Measurements from ENCODE around the gene FRAS1.

Gene FRAS1

DNA sequence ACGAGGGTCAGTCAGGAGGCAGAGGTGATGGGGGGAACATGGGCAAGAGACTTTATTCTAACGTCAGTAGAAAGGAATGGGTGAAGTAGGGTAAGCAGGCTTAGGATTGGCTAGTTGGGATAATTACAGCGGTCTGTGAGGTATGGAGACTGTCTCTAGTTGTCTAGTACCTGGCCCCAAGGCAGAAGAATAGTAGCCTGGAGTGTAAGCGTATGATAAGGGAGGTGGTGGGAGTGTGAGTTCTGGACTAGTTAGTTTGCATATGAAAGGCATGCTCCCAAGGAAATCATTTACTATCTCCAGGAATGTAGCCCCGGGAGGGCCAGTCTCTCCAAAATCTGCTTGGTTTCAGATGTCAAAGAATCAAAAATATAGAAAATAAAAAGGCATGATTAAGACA is 274.8 kb downstream of the FRAS1 start:
- DNase-seq = no peak

DNA sequence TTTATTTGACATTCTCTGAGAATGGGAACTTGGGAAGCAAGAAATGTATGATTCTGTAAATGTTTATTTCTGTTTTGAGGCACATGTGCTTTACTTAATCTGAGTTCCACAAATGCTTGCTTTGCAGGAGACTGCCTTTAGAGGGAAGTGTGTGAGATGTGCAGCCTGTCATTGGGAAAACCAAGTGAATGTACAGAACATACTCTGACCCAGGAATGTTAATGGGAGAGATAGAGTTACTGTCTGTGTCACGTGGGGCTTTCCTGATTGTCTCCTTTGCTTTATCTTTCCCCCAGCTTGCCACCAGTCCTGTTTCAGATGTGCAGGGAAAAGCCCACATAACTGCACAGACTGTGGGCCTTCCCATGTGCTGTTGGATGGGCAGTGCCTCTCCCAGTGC is 275.9 kb downstream of the FRAS1 start:
- DNase-seq = no peak

DNA sequence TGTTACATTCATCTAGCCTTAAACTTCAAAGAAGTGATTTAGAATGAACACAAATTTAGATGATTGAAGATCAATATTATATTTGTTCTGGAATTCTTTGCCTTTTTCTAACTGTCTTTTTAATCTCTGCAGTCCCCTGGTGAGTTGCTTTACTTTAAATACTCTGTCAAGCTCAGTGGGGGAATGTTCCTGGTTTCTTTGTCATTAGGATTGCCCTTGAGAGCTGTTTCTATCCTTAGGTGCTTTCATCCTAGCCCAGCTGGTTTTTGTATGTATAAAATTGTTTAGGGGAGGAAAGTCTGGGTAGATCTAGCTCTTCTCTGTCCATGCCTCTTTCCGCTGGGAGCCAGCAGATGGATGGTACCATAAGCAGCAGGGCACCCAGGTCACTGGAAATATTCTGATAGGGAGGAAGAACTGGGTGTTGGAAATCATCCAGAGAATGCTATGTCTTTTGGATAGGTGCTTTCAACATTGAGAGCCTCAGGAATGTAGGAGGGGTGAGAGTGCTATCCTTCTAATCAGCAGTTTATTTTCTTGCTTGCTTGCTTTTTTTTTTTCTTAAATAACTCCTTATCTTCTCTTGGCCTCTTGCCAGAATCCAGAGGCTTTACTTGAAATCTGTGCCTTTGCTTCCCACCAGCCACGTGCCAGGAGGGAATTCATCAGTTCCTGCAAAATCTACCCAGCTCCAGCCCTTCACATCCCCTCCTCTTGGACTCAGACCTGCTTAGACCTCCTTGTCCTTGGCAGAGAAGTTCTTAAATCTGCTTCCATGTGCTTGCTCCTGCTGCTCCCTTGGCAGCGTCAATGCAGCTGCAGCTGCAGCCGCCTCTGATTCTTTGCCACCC is 279.2 kb downstream of the FRAS1 start:
- DNase-seq = no peak

DNA sequence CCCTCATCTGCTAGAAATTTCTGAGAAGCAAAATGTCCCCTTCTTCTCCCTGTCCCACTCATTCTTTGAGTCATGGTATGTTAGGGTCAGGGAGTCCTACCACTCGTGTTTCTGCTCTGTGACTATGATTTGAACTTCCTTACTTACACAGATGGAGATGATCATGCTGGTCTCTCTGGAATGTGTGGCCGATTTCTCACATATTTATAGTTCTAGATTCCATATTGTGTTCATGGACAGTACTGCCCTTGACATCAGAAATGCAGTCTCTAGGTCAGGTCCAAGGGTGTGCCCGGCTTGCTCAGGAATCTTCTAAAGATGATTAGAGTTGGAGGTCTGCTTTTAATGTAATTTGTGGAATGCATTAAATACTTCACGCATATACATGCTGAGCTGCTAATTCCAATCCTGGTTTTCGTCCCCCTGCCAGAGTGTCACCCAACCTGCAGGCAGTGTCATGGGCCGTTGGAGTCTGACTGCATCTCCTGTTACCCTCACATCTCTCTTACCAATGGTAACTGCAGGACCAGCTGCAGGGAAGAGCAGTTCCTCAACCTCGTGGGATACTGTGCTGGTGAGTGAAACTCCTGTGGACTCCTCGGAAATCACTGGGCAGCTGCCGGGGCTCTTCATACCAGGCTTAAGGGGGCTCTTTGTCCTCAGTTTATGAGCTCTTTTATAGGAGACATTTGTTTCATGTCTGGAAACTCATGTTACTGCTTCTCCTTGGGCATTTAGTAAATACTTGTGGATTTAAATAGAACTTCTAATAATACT is 280.3 kb downstream of the FRAS1 start:
- no peak for DNase-seq

DNA sequence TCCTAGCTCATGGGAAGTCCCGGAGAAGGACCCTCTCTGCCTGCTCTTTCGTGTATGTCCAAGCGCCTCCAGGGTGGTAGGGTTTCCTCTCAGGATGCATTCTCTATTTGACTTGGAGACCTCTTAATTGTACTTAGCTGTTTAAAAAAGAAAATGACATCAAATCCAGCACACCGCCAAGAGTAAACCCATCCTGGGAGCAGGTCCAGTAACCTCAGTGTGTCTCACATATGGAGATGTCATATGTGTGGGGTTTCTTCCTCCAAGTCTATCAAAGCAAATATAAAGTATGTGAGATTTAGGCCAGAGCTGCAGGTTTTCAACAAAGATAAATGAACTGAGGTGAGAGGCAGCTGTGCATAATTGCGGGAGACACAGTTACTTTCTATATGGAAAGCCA is 285.0 kb downstream of the FRAS1 start:
- no peak for DNase-seq

DNA sequence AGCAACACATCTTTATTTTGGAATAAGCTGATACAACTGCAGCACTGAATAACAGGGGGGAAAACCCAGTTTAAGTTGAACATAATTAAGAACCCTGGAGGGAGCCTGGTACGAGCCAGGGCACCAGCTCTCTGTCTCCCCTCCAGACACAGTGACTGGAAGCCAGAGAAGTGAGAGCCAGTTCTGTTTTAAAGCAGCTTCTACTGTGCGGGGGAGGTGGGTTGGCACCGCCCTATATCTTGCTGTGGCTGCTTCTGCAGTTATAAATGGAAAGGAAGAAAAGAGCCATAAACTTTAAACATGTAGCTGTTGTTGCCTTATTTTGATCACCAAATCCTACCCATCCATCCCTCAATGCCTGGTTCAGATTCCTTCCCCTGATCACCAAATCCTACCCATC is 286.6 kb downstream of the FRAS1 start:
- DNase-seq = no peak

DNA sequence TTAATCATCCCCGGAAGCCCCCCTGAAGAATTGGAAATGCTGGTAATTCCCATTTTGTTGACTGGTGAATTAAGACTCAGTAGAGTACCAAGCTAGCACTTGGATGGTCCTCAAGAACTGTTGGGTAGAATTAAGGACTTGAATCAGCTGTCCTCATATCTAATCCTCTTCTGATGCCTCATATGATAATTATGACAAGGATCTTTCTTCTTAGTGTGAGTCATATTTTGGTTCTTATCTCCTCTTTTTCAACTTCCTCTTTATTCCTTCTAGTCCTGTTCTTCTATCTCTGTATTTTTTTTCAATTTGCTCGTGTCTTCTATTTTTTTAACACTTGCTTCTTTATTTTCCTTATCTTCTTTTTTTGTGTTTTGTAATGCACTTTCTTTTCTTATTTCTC is 288.1 kb downstream of the FRAS1 start:
- no peak for DNase-seq

DNA sequence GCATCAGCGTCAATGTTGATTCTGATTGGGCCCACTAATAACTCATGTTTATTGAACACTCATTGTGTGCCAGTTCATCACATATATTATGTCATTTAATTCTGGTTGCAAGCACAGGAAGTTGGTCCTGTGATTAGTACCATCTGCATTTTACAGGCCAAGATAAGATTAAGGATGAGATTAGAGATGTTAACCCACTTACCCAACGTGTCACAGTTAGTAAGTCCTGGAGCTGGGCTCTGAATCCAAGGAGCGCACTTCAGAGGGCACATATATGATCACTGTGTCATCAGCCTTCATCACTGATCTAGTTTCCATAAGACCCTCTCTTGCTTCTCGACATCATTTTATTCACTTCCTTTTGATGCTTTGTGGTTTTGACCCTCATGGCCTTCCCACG is 289.1 kb downstream of the FRAS1 start:
- DNase-seq = no peak

DNA sequence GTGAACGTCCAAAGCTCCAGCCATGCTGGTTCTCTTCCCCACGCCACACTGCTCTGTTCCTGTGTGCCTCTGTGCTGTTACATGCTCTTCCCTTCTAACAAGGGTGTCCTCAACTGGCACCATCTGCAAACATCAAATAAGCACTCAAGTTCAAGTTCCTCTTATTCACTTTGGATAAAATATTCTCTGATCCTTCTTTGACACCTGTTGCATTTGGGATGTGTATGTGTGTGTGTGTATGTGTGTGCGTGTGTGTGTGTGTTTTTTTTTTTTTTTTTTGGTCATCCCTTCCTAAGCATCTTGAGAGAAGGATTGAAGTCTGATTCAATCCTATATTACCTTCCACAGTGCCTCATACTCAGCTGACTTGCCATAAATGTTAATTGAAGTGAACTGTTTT is 290.4 kb downstream of the FRAS1 start:
- no peak for DNase-seq

DNA sequence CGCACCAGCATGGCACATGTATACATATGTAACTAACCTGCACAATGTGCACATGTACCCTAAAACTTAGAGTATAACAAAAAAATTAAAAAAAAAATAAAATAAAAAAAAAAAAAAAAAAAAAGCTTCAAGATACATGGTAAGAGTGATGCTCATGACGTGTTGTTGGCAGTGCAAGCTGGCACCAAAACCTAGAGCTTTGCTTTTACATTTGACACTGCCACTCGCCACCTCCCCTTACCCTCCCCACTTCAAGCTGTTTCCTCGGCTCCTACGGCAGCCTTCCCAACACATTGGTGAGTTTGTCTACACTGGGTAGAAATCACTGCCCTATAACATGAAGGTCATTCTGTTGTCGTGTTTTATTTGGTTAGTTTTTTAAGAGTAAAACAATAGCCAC is 296.8 kb downstream of the FRAS1 start:
- no peak for DNase-seq

DNA sequence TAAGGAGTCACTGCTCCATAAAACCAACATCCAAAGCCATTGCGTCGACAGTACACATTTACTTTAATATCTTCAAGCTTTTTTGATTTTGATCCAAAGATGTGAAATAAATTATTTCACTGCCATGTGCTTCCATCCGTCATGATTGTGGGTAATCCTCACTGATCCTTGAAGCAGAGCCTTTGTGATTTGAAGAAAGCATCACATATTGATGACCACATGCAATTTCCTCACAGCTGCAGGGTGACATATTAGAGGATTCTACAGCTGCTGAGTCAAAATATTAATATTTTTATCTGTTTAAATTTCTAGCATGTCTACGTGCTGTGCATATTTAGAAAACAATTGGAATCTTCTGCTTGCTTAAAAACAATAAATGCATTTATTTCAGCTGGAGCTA is 297.7 kb downstream of the FRAS1 start:
- no peak for DNase-seq

DNA sequence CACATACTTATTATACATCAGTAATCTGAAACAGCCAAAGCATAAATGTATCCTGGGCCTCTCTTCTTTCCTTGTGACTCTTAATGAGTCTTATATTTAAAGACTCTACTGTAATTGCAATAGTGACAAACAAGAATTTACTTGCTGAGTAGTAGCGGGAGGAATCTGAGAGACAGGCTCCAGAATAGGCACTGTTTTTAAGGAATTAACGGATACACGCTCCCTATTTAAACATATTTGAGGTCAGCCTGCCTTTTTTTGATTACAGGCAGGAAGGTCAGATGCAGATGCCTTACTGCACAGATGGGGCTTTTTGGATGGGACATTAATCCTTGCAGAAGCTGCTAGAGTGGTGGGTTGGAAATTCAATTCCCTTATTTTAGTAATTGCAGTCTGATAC is 298.2 kb downstream of the FRAS1 start:
- no peak for DNase-seq

DNA sequence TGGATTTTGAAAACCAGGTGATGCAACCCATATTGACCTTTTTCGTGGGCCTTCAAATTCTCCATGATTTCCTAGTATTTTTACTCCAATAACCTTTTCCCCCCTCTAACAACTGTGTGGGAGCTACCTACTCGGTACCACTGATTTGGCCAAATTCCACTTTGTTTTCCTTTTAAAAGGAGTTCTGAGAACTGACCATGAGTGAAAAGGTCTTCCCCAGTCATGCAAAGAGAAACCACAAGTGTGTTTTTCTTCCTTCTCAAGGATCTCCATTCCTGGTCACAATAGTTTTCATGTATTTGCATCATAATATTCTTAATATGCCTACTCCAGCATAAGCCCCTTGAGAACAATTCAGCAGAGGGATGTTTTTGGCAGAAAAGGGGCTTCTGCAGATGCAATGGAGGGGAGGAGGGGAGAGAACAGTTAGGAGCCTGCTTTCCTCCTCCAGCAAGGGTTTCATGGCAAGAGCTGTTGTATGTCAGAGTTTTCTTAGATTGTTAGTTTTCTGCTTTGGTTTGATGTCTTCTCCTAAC is 299.2 kb downstream of the FRAS1 start:
- DNase-seq = no peak

DNA sequence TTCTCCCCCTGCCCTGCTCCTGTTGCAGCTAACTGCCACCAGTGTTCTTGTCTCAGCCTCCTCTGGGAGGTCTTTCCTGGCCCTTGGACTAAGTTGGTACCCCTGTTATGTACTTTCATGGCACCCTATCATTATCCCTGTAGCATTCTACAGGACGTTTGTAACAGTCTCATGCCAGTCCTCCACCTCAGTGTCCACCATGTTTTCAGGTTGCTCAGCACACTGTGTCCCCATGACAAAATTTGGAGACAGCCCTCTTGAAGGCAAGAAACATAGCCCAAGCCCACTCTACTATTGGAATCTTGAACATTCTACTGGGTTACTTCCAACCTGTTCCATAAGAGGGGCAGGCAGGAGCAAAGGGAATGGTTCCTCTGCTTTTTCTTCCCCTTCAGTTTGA is 300.0 kb downstream of the FRAS1 start:
- no peak for DNase-seq

DNA sequence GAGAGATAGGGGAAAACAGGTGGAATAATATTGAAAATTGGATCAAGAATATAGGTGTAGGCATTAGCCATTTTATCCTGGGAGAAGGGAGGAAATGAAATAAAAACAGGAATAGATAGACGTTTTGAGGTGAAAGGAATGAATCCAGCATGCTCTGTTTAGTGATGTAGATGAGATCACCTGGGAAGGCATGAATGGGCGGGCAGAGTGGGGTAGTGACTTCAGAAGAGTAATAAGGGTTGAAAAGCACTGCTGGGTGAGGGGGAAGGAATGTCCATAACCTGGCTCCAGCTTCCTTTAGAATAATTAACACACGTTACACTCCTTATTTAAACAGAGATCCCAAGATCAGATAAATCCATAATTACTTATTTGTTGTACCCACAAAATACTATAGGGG is 303.3 kb downstream of the FRAS1 start:
- no peak for DNase-seq

DNA sequence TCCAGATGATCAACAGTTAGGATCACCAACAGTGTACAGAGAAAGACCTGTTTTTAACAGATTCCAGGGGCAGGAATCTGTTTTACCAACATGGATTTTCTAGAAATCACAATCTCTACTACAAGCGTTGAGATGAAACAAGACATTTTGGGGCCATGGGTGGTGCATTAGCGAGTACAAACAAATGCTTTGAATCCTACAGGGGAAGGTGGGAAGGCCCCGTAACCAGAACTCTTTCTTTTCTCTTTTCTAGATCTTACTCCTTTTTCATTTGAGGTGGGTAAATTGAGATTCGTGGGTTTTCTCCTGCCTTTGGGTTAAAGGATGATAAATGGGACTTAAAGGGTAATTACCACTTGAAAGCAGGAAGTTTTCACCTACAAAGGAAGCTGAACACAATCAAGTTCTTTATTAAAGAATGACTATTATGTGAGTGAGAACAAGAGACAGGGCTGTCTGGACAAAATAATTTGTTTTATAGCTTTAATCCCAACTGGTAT is 304.5 kb downstream of the FRAS1 start:
- DNase-seq = no peak

DNA sequence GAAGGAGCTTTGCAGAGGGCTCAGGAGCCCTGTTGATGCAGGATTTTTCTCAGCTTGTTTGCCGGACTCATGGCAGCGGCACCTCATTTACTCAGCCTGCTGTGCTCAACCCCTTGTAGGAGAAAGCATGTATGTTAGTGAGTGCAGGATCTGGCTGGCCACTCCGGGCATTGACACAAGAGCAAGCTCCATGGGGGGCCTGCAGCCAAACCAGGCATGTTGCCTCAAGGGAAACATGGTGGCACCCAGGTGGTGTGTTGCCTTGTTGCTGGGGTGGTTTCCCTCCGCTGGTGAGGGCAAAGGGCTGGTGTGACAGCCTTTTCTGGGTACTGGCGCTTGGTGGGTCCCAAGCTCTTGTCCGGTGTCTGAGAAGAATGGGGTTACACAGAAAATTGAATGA is 305.2 kb downstream of the FRAS1 start:
- no peak for DNase-seq

DNA sequence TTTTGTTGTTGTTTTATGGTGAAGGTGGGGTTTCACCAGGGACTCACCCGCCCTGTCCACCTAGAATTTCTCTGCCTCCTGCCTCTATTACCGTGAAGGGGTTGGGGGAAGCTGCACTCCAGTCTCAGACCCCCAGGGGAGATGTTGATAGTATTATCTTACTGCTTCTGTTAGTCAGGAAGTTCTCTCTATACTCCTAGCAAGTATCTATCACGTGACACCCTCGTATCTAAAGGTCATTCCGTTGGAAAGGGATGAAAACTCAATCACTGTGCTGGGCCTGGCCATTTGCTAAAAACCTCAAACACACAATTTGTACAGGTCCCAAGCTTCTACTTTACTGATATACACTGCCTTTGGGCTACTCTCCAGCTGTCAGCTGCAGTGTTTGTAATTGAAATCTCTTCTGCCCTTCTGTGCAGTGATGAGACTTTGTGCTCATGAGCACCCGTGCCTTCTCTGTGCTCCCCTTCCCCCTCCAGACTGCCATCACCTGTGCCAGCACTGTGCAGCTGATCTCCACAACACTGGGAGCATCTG is 306.0 kb downstream of the FRAS1 start:
- no peak for DNase-seq

DNA sequence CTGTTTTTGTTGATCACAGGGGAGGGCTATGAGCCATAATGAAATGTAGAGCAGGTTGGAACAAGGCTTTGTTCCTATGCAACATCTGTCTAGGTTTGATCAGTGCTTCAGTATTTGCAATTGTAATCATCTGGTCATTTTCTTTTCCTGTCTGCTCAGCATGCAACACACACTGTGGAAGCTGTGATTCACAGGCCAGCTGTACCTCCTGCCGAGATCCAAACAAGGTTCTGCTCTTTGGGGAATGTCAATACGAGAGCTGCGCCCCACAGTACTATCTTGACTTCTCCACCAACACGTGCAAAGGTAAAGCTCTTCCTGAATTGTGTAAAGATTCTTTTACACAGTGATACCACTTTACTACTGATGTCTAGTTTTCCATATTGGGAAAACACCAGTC is 312.6 kb downstream of the FRAS1 start:
- DNase-seq = no peak

DNA sequence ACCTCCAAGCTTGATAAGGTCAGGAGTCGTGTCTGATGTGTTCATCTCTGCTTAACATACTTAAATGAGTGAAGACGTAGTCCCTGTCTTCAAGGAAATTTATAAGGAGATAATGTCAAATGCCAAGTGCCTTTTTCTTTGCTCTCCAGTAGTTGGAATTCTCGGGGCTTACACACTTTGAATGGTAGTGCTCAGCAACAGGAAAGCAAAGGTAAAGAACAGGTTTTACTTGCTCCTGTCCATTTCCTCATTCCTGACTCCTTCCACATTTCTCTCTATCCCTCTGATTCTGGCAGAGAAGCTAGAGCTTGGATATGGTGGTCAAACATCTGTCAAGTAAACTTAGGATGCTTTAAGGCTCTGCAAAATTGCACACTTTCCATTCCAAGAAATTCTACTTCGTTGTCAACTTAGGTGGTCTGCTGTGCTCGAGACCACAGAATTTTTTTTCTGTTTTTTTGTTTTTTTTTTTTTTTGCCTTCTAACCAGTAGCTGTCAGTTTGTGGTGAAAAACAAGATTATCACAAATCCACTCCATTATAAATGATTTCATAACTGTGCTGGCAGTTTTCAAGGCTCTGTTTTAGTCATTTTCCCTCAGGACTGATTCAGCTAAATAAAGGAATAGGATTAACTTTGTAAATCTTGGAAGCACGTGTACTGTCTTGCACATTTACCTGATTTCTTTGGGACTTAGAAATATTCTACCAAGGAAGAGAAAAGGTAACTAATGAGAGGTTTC is 313.7 kb downstream of the FRAS1 start:
- DNase-seq = no peak

DNA sequence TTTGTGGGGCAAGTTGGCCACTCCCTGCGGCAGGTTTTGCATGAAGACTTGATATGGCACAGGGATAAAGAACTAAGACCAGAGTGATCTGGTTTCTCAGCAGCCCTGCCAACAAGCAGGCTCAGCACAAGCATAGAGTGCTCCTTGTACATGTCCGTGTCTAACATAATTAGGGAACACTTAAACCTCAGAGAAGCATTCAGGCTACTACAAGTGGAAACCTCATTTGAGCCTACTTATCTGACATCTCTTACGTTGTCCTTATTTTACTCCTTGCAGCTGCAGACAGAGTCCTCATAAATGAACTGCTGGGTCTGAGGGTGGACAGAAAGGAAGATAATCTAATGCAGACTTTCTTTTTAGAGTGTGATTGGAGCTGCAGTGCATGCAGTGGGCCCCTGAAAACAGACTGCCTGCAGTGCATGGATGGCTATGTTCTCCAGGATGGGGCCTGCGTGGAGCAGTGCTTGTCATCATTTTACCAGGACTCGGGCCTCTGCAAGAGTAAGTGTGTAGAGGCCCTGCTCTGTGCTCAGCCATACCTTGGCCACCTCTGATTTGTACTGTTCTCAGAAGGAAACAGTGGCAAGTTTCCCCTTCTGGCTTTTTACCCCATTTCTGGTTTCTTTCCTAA is 315.3 kb downstream of the FRAS1 start:
- no peak for DNase-seq

DNA sequence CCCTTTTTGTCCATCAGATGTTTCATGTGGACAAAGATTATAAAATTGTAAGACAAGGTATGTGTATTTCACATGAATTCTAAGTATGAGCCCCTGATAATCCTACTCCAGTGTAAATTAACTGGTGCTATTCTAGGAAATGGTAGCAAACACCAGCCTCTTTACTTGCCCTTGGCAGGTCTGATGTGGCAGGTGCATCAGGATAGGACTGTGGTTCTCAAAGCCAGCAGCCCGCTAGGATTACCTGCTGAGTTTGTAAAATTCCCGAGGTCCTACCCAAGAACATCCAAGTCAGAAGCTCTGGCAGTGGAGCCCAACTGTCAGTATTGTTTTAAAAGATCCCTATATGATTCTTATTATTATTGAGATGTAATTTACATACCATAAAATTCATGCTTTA is 320.4 kb downstream of the FRAS1 start:
- DNase-seq = no peak

DNA sequence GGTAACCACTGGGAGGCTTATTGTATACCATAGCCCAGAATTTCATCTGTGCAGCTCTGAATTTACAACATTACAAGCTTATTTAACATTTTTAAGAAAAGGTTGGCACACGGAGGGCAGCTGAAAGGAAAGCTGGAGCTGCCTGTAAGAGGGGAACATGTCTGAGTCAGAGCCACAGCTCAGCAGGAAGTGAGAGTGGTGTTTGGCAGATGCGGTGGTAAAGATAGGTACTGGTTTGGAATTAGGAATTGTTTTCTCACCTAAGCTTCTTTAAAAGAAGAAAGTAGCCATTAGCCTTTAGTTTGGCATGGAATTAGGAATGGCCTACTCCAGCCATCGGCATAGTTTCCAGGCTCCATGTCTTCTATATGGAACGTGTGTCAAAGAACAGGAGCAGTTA is 321.9 kb downstream of the FRAS1 start:
- no peak for DNase-seq

Data from activated T-cell treated with anti-CD3 and anti-CD28 coated beads, Interleukin-2, amount 50 U/mL, for 48 hours (primary cell).